Measurements from ENCODE around the gene GBP6.
"Not testable (repeated sequence)": the region's sequence is repeated elsewhere in the genome, so short reads cannot be mapped to it uniquely, and the experiment has no call there.

Gene GBP6

DNA sequence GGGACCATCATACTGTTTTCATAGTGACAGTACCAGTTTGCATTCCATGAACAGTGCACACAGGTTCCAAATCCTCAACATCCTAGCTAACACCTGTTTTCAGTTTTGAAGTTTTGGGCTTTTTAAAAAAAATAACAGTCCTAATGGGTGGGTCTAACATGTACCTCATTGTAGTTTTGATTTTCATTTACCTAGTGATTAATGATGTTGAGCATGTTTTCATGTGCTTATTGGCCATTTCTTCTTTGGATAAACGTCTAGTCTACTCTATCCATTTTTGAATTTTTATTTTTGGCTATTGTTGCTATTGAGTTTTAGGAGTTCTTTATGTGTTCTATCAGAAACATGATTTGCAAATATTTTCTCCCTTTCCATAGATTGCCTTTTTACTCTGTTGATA lies 3.4 kb downstream of the GBP6 start:
- no peak for DNase-seq (ENCODE audit: low read depth in 2 of 2)

DNA sequence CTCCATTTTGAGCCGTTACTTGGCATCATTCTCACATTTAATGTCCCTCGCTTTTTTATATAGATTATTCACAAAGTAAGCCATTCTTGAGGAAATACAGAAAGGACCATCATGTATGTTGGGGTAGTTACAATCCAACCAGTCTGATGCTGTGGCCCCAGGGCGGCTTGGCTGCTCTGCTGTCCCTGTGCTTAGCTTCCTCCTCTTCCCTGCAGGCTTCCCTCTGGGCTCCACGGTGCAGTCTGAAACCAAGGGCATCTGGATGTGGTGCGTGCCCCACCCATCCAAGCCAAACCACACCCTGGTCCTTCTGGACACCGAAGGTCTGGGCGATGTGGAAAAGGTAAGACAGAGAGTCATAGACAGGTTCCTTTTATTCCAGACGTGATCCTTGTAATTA lies 5.5 kb downstream of the GBP6 start:
- no peak for DNase-seq (ENCODE audit: low read depth in 2 of 2)

GRCh38 chr1:89373810-89374209 lies 10.0 kb downstream of the GBP6 start:
- DNase-seq (ENCODE audit: low read depth in 2 of 2), result not testable (repeated sequence)

- no peak for DNase-seq (ENCODE audit: low read depth in 2 of 2)
Observed at GRCh38 chr1:89378001-89378400, 14.1 kb downstream of the GBP6 start.

DNA sequence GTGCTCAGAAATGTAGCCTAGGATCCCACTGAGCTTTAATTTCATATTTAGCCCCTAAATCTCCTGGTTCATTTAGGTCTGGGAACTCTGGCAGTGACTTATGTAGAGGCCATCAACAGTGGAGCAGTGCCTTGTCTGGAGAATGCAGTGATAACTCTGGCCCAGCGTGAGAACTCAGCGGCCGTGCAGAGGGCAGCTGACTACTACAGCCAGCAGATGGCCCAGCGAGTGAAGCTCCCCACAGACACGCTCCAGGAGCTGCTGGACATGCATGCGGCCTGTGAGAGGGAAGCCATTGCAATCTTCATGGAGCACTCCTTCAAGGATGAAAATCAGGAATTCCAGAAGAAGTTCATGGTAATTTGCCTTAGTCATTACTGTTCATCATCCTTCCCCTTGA lies 17.8 kb downstream of the GBP6 start:
- no peak for DNase-seq (ENCODE audit: low read depth in 2 of 2)

GRCh38 chr1:89382479-89382878 lies 18.6 kb downstream of the GBP6 start:
- no peak for DNase-seq (ENCODE audit: low read depth in 2 of 2)

GRCh38 chr1:89383185-89383584 lies 19.3 kb downstream of the GBP6 start:
- no peak for DNase-seq (ENCODE audit: low read depth in 2 of 2)

DNA sequence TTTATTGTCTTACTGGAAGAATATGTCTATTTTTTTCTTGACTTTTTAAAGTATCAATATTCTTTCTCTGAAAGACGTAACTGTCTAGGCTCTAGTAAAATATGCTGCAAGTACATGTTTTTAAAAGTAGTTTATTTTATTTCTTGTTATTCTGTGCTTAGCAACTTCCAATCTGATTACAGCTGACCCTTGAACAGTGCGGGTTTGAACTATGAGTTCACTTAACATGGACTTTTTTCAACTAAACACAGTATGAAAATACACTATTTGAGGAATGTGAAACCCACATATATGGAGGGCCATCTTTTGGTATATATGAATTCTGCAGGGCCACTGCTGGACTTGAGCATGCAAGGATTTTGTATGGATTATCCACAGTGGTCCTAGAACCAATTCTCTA lies 26.8 kb downstream of the GBP6 start:
- DNase-seq (ENCODE audit: low read depth in 2 of 2), result no peak

DNA sequence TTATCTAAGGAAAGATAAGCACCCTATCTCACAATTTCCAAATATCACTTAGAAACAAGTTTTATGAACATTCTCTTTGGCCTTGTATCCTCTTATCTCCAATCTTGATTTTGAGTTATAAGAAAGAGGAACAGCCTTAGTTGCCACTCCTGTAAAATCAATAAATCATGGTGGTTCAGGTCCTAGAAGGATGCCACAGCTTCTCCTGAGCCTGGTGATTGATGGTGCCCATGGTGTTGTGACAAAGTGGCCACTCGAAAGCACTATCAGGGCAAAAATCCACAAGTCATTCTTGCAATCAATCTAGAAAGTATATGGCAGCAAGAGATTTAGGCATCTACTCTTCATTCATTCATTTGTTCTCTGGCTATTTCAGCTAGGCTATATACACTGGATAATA lies 27.8 kb downstream of the GBP6 start:
- no peak for DNase-seq (ENCODE audit: low read depth in 2 of 2)

- DNase-seq (ENCODE audit: low read depth in 2 of 2), result no peak
Observed at GRCh38 chr1:89394851-89395250, 31.0 kb downstream of the GBP6 start.

- no peak for DNase-seq (ENCODE audit: low read depth in 2 of 2)
Observed at GRCh38 chr1:89396902-89397301, 33.0 kb downstream of the GBP6 start.

DNA sequence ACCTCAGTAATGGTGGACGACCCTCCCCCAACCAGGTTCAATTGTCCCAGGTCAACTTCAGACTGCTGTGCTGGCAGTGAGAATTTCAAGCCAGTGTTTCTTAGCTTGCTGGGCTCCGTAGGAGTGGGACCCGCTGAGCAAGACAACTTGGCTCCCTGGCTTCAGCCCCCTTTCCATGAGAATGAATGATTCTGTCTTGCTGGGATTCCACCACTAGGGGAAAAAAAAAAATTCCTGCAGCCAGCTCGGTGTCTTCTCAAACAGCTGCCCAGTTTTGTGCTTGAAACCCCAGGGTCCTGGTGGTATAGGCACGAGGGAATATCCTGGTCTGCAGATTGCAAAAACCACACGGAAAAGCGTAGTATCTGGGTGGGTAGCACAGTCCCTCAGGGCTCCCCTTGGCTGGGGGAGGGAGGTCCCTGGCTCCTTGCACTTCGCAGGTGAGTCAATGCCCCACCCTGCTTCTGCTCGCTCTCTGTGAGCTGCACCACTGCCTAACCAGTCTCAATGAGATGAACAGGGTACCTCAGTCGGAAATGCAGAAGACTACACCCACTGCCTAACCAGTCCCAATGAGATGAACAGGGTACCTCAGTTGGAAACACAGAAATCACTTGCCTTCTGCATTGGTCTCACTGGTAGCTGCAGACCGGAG lies 41.5 kb downstream of the GBP6 start:
- DNase-seq (ENCODE audit: low read depth in 2 of 2), result no peak

GRCh38 chr1:89407360-89407759 lies 43.5 kb downstream of the GBP6 start:
- no peak for DNase-seq (ENCODE audit: low read depth in 2 of 2)

DNA sequence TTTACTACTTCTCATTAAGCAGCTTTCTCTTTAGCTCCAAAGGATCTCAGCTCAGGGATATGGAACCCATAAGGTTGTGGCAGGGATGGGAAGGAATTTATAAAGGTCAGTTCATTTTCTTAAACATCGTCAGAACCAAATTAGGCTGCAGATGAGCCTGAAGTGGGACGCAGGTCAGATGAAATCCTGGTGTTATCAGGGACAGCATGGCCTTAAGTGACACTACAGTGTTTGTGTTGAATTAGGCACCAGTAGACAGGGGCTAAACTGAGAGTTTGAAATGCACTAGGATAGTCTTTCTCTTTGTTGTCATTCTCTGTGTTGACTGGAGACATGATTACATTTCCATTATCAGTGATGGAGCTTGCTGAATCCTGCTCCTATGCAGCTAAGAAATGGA lies 43.9 kb downstream of the GBP6 start:
- DNase-seq (ENCODE audit: low read depth in 2 of 2), result not testable (repeated sequence)

- DNase-seq (ENCODE audit: low read depth in 2 of 2), result no peak
Observed at GRCh38 chr1:89425056-89425455, 61.2 kb downstream of the GBP6 start.

DNA sequence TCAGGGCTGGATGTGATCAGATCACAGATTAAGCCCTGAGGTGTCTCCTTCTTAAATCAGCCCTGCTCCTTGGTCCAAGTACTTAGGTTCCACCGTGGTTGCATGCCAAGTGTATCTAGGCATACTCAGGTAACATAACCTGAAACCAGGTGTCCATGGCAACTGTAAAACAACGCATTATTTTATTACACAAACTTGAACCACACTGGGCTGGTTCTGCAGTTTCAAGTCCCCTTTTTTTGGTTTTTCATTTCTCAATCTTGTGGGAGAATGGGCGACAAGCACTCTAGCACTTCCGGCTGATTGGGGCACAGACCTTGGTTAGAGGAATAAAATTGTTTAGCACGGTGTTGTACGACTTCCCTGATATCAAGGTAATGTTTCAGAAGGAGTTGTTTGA lies 65.2 kb downstream of the GBP6 start:
- DNase-seq (ENCODE audit: low read depth in 2 of 2), result no peak

DNA sequence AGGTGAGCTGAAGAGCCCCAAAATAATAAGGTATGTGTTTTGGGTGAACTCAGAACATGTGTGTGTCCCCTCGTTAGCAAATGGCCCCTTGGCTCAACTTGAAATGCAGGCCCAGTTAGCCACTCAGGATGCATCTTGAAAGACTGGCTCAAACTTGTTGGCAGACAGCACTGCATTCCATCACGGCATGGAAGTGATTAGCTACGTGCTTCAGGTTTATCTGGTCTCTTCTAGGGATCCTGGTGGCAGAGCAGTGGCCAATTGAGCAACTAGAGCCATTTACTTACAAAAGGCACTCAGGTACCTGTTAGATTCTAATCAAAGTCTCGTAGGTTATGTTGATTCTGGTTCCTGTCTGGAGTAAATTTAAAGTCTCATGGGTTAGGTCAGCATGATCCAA lies 65.8 kb downstream of the GBP6 start:
- not testable (repeated sequence) for DNase-seq (ENCODE audit: low read depth in 2 of 2)

DNA sequence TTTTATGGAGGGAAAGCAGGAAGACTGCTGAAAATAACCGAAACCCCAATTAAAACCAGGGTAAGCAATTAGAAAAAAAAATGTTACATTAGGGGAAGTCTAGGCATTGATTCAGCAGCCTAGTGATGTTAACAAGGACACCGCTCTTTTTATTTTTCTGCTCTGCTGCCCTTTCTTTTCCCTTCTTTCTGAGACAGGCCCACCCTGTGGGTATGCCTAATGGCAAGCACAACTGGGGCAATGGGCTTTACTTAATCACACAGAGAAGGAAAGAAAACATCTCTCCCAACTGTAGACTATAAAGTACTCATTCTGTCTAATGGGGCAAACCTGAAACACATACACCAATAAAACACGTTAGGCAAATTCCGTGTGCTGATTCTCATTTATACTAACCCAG lies 69.6 kb downstream of the GBP6 start:
- no peak for DNase-seq (ENCODE audit: low read depth in 2 of 2)

GRCh38 chr1:89434058-89434780 lies 70.4 kb downstream of the GBP6 start:
- DNase-seq (ENCODE audit: low read depth in 2 of 2), result not testable (repeated sequence)

Measured in stimulated activated CD4-positive, alpha-beta T cell treated with anti-CD3 and anti-CD28 coated beads, Interleukin-12 subunit alpha, Interleukin-12 subunit beta, amount 100 ng/mL, for 24 hours (primary cell).